GM21717 (cell line): ENCODE results near the gene CDK7.
"Not testable (repeated sequence)": the region's sequence is repeated elsewhere in the genome, so short reads cannot be mapped to it uniquely, and the experiment has no call there.

Experiments used
- ATAC-seq: cut with Tn5 transposase; IDR thresholded peaks from one replicate; pipeline ENCODE4 v1.9.1; 2021; ENCODE audit warnings: mild to moderate bottlenecking, moderate library complexity; ENCODE audit not compliant: unreplicated experiment

CDK7 gene

GRCh38 chr5:69236733-69237132, 2.0 kb downstream of the CDK7 start:
- ATAC-seq = not testable (repeated sequence)

DNA sequence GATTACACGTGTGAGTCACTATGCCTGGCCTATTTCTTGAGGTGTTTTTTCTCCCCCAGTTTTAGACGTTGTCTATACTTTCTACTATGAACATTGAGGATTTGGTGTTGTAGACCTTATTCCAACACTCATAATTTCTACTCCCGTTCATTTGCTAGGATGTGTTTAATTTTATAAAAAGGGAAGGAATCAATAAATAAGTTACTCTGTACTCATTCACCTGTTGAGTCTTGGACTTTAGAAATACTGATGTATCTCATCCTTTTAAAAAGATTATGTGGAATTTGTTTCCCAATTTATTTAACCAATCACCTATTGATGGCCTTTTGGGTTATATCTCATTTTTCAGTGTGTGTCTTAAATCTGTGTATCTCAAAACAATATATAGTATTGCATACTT, 3.2 kb downstream of the CDK7 start:
- no peak for ATAC-seq

- no peak for ATAC-seq
Measured at GRCh38 chr5:69238760-69239251, 4.1 kb downstream of the CDK7 start.

- ATAC-seq = no peak
Measured at GRCh38 chr5:69242215-69242927, 7.7 kb downstream of the CDK7 start.

GRCh38 chr5:69245031-69245430, 10.3 kb downstream of the CDK7 start:
- no peak for ATAC-seq

GRCh38 chr5:69248019-69248418, 13.3 kb downstream of the CDK7 start:
- no peak for ATAC-seq

GRCh38 chr5:69250593-69250992, 15.9 kb downstream of the CDK7 start:
- no peak for ATAC-seq

GRCh38 chr5:69252437-69252836, 17.8 kb downstream of the CDK7 start:
- no peak for ATAC-seq

DNA sequence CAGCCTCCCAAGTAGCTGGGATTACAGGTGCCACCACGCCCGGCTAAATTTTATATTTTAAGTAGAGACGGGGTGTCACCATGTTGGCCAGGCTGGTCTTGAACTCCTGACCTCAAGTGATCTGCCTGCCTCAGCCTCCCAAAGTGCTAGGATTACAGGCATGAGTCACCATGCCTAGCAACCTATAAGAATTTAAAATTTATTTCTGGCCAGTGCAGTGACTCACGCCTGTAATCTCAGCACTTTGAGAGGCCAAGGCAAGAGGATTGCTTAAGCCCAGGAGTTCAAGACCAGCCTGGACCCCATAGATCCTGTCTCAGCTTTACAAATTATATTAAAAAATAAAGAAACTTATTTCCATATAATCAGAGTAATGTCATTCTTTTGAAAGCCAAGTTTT, 21.3 kb downstream of the CDK7 start:
- ATAC-seq = not testable (repeated sequence)

- no peak for ATAC-seq
Measured at GRCh38 chr5:69257577-69257976, 22.9 kb downstream of the CDK7 start.

DNA sequence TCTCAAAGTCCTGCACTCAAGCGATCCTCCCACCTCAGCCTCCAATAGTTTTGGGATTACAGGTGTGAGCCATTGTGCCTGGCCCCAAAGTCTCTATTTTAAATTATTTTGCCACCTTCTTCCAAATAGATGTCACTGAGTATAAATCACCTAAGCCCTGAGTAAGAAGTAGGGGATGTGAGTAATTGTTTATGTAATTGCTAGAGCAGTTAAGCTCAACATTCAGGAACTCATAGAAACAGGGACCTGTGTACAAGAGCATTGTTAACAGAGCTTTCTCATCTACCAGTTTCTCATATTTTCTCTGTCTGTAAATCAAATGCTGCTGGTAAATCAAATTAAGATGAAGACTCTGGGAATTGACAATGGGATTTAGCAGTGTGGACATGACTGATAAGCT, 26.3 kb downstream of the CDK7 start:
- ATAC-seq = no peak

DNA sequence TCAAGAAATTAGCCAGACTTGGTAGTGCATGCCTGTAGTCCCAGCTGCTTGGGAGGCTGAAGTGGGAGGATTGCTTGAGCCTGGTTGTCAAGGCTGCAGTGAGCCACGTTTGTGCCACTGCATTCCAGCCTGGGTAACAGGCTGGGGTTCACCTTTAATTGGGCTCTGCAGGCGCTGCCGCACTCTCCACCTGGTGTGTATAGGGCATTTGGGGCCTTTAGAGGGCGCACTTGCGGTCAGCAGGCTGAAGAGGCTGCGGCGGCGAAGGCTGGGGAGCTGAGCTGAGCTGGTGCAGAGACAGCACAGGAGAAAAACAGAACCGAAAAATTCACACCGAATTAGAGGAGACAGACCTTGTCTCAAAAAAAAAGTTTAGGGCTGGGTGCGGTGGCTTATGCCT, 31.2 kb downstream of the CDK7 start:
- ATAC-seq = no peak

DNA sequence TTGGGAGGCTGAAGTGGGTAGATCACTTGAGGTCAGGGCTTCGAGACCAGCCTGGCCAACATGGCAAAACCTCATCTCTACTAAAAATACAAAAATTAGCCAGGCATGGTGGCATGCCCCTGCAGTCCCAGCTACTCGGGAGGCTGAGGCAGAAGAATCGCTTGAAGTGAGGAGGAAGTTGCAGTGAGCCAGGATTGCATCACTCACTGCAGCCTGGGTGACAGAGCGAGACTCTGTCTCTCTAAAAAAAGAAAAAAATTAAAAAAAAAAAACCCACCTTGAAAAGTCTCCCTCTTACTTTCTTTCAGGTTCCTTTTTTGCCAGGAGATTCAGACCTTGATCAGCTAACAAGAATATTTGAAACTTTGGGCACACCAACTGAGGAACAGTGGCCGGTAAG, 34.2 kb downstream of the CDK7 start:
- ATAC-seq = no peak

- ATAC-seq = no peak
Measured at GRCh38 chr5:69270840-69271239, 36.2 kb downstream of the CDK7 start.

DNA sequence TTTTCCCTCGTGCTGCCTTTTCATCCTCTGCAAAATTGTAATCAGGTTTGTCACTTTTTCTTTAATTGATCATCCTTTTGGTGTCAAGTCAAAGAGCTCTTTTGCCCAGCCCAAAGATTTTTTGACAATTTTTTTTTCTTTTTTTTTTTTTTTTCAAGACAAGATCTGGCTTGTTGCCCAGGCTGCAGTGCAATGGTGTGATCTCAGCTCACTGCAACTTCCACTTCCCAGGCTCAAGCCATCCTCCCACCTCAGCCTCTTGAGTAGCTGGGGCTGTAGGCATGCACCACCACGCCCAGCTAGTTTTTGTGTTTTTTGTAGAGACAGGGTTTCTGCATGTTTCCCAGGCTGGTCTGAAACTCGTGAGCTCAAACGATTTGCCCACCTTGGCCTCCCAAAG, 36.7 kb downstream of the CDK7 start:
- ATAC-seq = no peak

- no peak for ATAC-seq
Measured at GRCh38 chr5:69275563-69275962, 40.9 kb downstream of the CDK7 start.

- ATAC-seq = no peak
Measured at GRCh38 chr5:69276422-69277174, 41.9 kb downstream of the CDK7 start.

DNA sequence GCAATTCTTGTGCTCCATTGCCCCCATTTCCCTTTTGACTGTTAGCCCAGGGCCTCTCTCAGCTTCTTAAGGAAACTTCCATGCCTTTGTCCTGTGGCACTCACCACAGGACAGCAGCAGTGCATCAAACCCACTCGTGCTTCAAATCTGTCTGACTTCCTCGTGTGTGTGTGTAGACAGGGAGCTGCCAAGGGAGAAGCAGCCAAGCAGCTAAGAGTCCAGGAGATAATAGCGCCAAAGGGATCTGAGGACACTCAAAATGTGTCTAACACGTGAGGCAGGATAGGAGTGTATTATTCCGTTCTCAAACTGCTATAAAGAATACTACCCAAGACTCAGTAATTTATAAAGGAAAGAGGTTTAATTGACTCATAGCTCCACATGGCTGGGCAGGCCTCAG, 44.8 kb downstream of the CDK7 start:
- no peak for ATAC-seq

DNA sequence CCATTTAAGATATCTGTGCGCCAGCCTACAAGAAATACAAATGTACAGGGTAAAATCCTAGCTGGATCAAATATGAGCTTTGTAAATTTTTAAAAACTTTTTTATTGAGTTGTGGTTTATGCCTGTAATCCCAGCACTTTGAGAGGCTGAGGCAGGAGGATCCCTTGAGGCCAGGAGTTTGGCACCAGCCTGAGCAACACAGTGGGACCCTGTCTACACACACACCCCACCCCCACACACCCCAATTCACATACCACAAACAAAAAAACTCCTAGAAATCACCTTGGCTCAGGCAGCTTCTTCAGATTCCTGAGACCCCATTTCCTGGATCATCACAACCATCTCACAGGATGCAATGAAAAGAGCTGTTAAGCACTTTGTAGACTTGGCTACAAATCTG, 46.4 kb downstream of the CDK7 start:
- no peak for ATAC-seq

- ATAC-seq = no peak
Measured at GRCh38 chr5:69284203-69284602, 49.5 kb downstream of the CDK7 start.

DNA sequence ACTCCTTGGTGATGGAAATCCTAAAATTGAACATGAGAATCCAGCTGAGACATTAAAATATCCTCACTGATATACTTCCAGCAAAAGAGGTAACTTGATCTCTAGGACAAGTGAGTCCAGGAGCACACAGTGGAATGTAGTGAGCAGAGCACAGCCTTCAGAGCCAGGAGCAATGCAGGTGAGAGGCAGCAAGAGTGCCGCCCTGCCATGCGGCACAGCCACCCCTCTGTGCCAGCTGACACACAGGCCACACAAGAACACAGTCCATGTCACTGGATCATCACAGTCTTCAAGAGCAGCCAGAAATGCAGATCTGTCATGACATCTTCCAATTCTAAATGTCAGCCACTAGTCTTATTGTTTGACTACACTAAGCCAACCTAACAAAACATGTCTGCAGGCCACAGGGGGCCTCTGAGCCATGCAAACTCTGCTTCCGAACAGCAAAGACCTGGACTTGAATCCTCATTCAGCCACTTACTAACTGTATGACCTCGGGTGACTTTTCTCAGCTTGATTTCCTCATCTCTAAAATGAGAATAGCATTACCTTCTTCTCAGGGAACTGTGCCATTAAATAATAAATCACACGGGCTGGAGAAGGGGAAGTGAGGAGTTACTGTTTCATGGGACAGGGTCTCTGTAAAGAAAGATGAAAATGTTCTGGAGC, 50.9 kb downstream of the CDK7 start:
- ATAC-seq = no peak

- no peak for ATAC-seq
Measured at GRCh38 chr5:69288069-69288468, 53.4 kb downstream of the CDK7 start.
